Ramos (cell line): ENCODE data around the gene SNED1.

Source experiments
- in situ Hi-C: fragments of 300-500 bp; cut with MboI; formaldehyde crosslinking; loops from one replicate; pipeline ENCODE4 v1.14.3; 2022; ENCODE audit warnings: low sequenced_read_pairs; ENCODE audit not compliant: unreplicated experiment

Gene SNED1

GRCh38 chr2:241065355-241065803 is 67.0 kb downstream of the SNED1 start:
- in situ Hi-C loops = no loop called here

GRCh38 chr2:241066171-241066892 is 67.9 kb downstream of the SNED1 start:
- in situ Hi-C loops = no loop called here

- in situ Hi-C loops = no loop called here
These were observed 68.5 kb downstream of the SNED1 start for GRCh38 chr2:241066893-241067341.

- in situ Hi-C loops = no loop called here
These were observed 69.2 kb downstream of the SNED1 start for GRCh38 chr2:241067501-241068135.

GRCh38 chr2:241068136-241068941 is 69.9 kb downstream of the SNED1 start:
- in situ Hi-C loops = no loop called here

- in situ Hi-C loops = no loop called here
These were observed 70.8 kb downstream of the SNED1 start for GRCh38 chr2:241068942-241069810.

- in situ Hi-C loops = no loop called here
These were observed 71.4 kb downstream of the SNED1 start for GRCh38 chr2:241069821-241070281.

GRCh38 chr2:241070361-241070760 is 71.9 kb downstream of the SNED1 start:
- in situ Hi-C loops = no loop called here

GRCh38 chr2:241070811-241071676 is 72.6 kb downstream of the SNED1 start:
- in situ Hi-C loops = no loop called here

- in situ Hi-C loops = no loop called here
These were observed 73.3 kb downstream of the SNED1 start for GRCh38 chr2:241071677-241072111.

GRCh38 chr2:241072151-241072550 is 73.7 kb downstream of the SNED1 start:
- in situ Hi-C loops = no loop called here

GRCh38 chr2:241072553-241073165 is 74.2 kb downstream of the SNED1 start:
- in situ Hi-C loops = no loop called here

- in situ Hi-C loops = no loop called here
These were observed 75.0 kb downstream of the SNED1 start for GRCh38 chr2:241073166-241074064.

- in situ Hi-C loops = no loop called here
These were observed 75.8 kb downstream of the SNED1 start for GRCh38 chr2:241074065-241074818.

- in situ Hi-C loops = no loop called here
These were observed 76.6 kb downstream of the SNED1 start for GRCh38 chr2:241074901-241075540.

- in situ Hi-C loops = no loop called here
These were observed 82.2 kb downstream of the SNED1 start for GRCh38 chr2:241080405-241081189.
